GM21528 (cell line): ENCODE data around the gene RNF213.
"Not testable (repeated sequence)": the region's sequence is repeated elsewhere in the genome, so short reads cannot be mapped to it uniquely, and the experiment has no call there.

Experiments used
- ATAC-seq: cut with Tn5 transposase; IDR thresholded peaks from one replicate; pipeline ENCODE4 v1.9.1; 2021; ENCODE audit warnings: mild to moderate bottlenecking, moderate library complexity; ENCODE audit not compliant: unreplicated experiment, low FRiP score

Gene RNF213

GRCh38 chr17:80291260-80291659 is 30.6 kb downstream of the RNF213 start:
- ATAC-seq = no peak

GRCh38 chr17:80291691-80292487 is 31.2 kb downstream of the RNF213 start:
- ATAC-seq = no peak

- ATAC-seq = no peak
Measured at GRCh38 chr17:80292521-80292971, 31.9 kb downstream of the RNF213 start.

GRCh38 chr17:80294210-80294609 is 33.6 kb downstream of the RNF213 start:
- no peak for ATAC-seq

GRCh38 chr17:80294653-80295052 is 34.0 kb downstream of the RNF213 start:
- ATAC-seq = no peak

GRCh38 chr17:80295146-80295545 is 34.5 kb downstream of the RNF213 start:
- no peak for ATAC-seq

- no peak for ATAC-seq
Measured at GRCh38 chr17:80295559-80295958, 34.9 kb downstream of the RNF213 start.

- ATAC-seq = no peak
Measured at GRCh38 chr17:80296221-80296620, 35.6 kb downstream of the RNF213 start.

GRCh38 chr17:80297996-80298560 is 37.4 kb downstream of the RNF213 start:
- ATAC-seq = no peak

GRCh38 chr17:80299350-80300100 is 38.9 kb downstream of the RNF213 start:
- not testable (repeated sequence) for ATAC-seq

- ATAC-seq = not testable (repeated sequence)
Measured at GRCh38 chr17:80300756-80301155, 40.1 kb downstream of the RNF213 start.

GRCh38 chr17:80303824-80304223 is 43.2 kb downstream of the RNF213 start:
- ATAC-seq = no peak

- no peak for ATAC-seq
Measured at GRCh38 chr17:80307994-80308691, 47.5 kb downstream of the RNF213 start.

GRCh38 chr17:80308692-80309517 is 48.3 kb downstream of the RNF213 start:
- ATAC-seq = no peak

GRCh38 chr17:80311216-80311827 is 50.7 kb downstream of the RNF213 start:
- no peak for ATAC-seq

GRCh38 chr17:80312621-80313135 is 52.0 kb downstream of the RNF213 start:
- ATAC-seq = no peak

GRCh38 chr17:80313160-80313829 is 52.6 kb downstream of the RNF213 start:
- no peak for ATAC-seq

- ATAC-seq = not testable (repeated sequence)
Measured at GRCh38 chr17:80313946-80314345, 53.3 kb downstream of the RNF213 start.
